H9 (cell line): ENCODE results near the gene XYLB. TPM values are rescaled to one million over a fixed set of nuclear protein-coding genes. Genes with fewer than 3 reads are reported as not detected.

Experiments used
- DNase-seq: peaks from one replicate; pipeline ENCODE4 v3.0.0-alpha.2; 2017
- H2AFZ ChIP-seq: one replicate; pipeline ENCODE4 v1.6.1; 2013; ENCODE audit warnings: mild to moderate bottlenecking, low read length, control low read depth, moderate library complexity
- H2AK5ac ChIP-seq: 2 replicates; pipeline ENCODE4 v1.6.1; 2013; ENCODE audit warnings: low read length, control low read depth, mixed read lengths; ENCODE audit not compliant: insufficient read length
- H2BK120ac ChIP-seq: one replicate; pipeline ENCODE4 v1.6.1; 2013; ENCODE audit warnings: low read depth, mild to moderate bottlenecking, low read length, control low read depth, inconsistent platforms; ENCODE audit not compliant: poor library complexity, severe bottlenecking
- H2BK12ac ChIP-seq: 2 replicates; pipeline ENCODE4 v1.6.1; 2013; ENCODE audit warnings: low read length, control low read depth, mixed read lengths, low read depth; ENCODE audit not compliant: insufficient read length
- H2BK15ac ChIP-seq: 2 replicates; pipeline ENCODE4 v1.6.1; 2013; ENCODE audit warnings: low read depth, low read length, control low read depth
- H2BK20ac ChIP-seq: one replicate; pipeline ENCODE4 v1.6.1; 2013; ENCODE audit warnings: low read depth, mild to moderate bottlenecking, low read length, control low read depth, inconsistent platforms; ENCODE audit not compliant: poor library complexity, severe bottlenecking
- H2BK5ac ChIP-seq: 2 replicates; pipeline ENCODE4 v1.6.1; 2013; ENCODE audit warnings: low read length, control low read depth, mixed read lengths; ENCODE audit not compliant: insufficient read length
- H3K14ac ChIP-seq: 2 replicates; pipeline ENCODE4 v1.6.1; 2013; ENCODE audit warnings: low read length, control low read depth; ENCODE audit not compliant: insufficient read depth
- H3K18ac ChIP-seq: 2 replicates; pipeline ENCODE4 v1.6.1; 2013; ENCODE audit warnings: low read depth, mild to moderate bottlenecking, mixed read lengths, low read length, control low read depth; ENCODE audit not compliant: insufficient read length
- H3K23ac ChIP-seq: 2 replicates; pipeline ENCODE4 v1.6.1; 2013; ENCODE audit warnings: low read length, control low read depth, mixed read lengths, low read depth; ENCODE audit not compliant: insufficient read length
- H3K23me2 ChIP-seq: 2 replicates; pipeline ENCODE4 v1.6.1; 2013; ENCODE audit warnings: low read depth, mild to moderate bottlenecking, mixed read lengths, low read length, control low read depth; ENCODE audit not compliant: insufficient read length, poor library complexity, severe bottlenecking
- H3K27ac ChIP-seq: 2 replicates; pipeline ENCODE4 v1.5.1; 2013; ENCODE audit warnings: low read length, control low read depth, mixed read lengths, low read depth; ENCODE audit not compliant: insufficient read length
- H3K27me3 ChIP-seq: 2 replicates; pipeline ENCODE4 v1.6.1; 2013; ENCODE audit warnings: low read length, control low read depth, inconsistent platforms; ENCODE audit not compliant: insufficient read depth
- H3K4ac ChIP-seq: 2 replicates; pipeline ENCODE4 v1.6.1; 2013; ENCODE audit warnings: low read depth, mild to moderate bottlenecking, control low read depth, inconsistent platforms, low read length, moderate library complexity
- H3K4me1 ChIP-seq: 2 replicates; pipeline ENCODE4 v1.6.1; 2013; ENCODE audit warnings: low read length, control low read depth, inconsistent platforms; ENCODE audit not compliant: insufficient read depth
- H3K4me2 ChIP-seq: 2 replicates; pipeline ENCODE4 v1.6.1; 2013; ENCODE audit warnings: low read length, control low read depth, mixed read lengths; ENCODE audit not compliant: insufficient read length, insufficient read depth
- H3K56ac ChIP-seq: 2 replicates; pipeline ENCODE4 v1.6.1; 2013; ENCODE audit warnings: low read depth, mild to moderate bottlenecking, mixed read lengths, low read length, control low read depth; ENCODE audit not compliant: insufficient read length
- H3K79me1 ChIP-seq: 2 replicates; pipeline ENCODE4 v1.6.1; 2013; ENCODE audit warnings: low read depth, mild to moderate bottlenecking, moderate library complexity, low read length, control low read depth, inconsistent platforms; ENCODE audit not compliant: insufficient read depth, poor library complexity, severe bottlenecking
- H3K79me2 ChIP-seq: 2 replicates; pipeline ENCODE4 v1.6.1; 2013; ENCODE audit warnings: low read length, control low read depth, inconsistent platforms; ENCODE audit not compliant: insufficient read depth
- H3K9ac ChIP-seq: 2 replicates; pipeline ENCODE4 v1.6.1; 2013; ENCODE audit warnings: low read length, control low read depth, mixed read lengths; ENCODE audit not compliant: insufficient read length; ENCODE audit errors: extremely low read depth
- H3K9me3 ChIP-seq: one replicate; pipeline ENCODE4 v1.6.1; 2013; ENCODE audit warnings: low read depth, low read length, inconsistent platforms; ENCODE audit not compliant: control insufficient read depth
- H3T11ph ChIP-seq: one replicate; pipeline ENCODE4 v1.6.1; 2013; ENCODE audit warnings: mild to moderate bottlenecking, low read length, control low read depth, inconsistent platforms
- H4K20me1 ChIP-seq: one replicate; pipeline ENCODE4 v1.6.1; 2013; ENCODE audit not compliant: control insufficient read depth, insufficient read length, insufficient read depth
- H4K5ac ChIP-seq: 2 replicates; pipeline ENCODE4 v1.6.1; 2013; ENCODE audit warnings: low read depth, mild to moderate bottlenecking, mixed read lengths, low read length, control low read depth; ENCODE audit not compliant: insufficient read length
- H4K8ac ChIP-seq: replicated peaks from 2 replicates; pipeline ENCODE4 v1.6.1; 2013; ENCODE audit warnings: low read length, control low read depth, mixed read lengths, low read depth; ENCODE audit not compliant: insufficient read length
- H4K91ac ChIP-seq: 2 replicates; pipeline ENCODE4 v1.6.1; 2013; ENCODE audit warnings: low read depth, mild to moderate bottlenecking, moderate library complexity, mixed read lengths, low read length, control low read depth; ENCODE audit not compliant: insufficient read length
- H3K27ac Mint-ChIP-seq, 3 experiments: 2 replicates in 2 of 3; 3 replicates in 1 of 3; pipeline ENCODE4 v1.8.0; 2020 to 2021; ENCODE audit warnings: mixed read lengths in 3 of 3, mild to moderate bottlenecking in 1 of 3, moderate library complexity in 1 of 3
- H3K27me3 Mint-ChIP-seq: 2 replicates; pipeline ENCODE4 v1.8.0; 2021; ENCODE audit warnings: low read depth, mild to moderate bottlenecking, moderate library complexity, mixed read lengths
- H3K36me3 Mint-ChIP-seq, 3 experiments: 2 replicates in 2 of 3; 3 replicates in 1 of 3; pipeline ENCODE4 v1.8.0; 2020 to 2021; ENCODE audit warnings: low read depth in 3 of 3, mixed read lengths in 3 of 3; ENCODE audit not compliant: insufficient read depth in 1 of 3
- H3K4me1 Mint-ChIP-seq, 2 experiments: 2 replicates each; pipeline ENCODE4 v1.8.0; 2020; ENCODE audit warnings: mixed read lengths in 2 of 2
- H3K4me3 Mint-ChIP-seq, 2 experiments: 2 replicates in 1 of 2; 3 replicates in 1 of 2; pipeline ENCODE4 v1.8.0; 2020 to 2021; ENCODE audit warnings: mild to moderate bottlenecking in 2 of 2, mixed read lengths in 2 of 2, moderate library complexity in 1 of 2
- H3K9me3 Mint-ChIP-seq, 2 experiments: 2 replicates in 1 of 2; 3 replicates in 1 of 2; pipeline ENCODE4 v1.8.0; 2020; ENCODE audit warnings: mild to moderate bottlenecking in 2 of 2, mixed read lengths in 2 of 2, moderate library complexity in 1 of 2
- CTCF ChIP-seq: fragments of 200-600 bp; sonication (generic); conservative IDR thresholded peaks from 3 replicates; pipeline ENCODE4 v1.8.0; 2021; ENCODE audit warnings: antibody characterized with exemption, mild to moderate bottlenecking
- WGBS: extraction: QIAGEN DNeasy Blood & Tissue Kit; methylation state at CpG from one replicate; pipeline ENCODE4 v1.1.7; 2013; ENCODE audit warnings: missing lambda C conversion rate, low lambda C conversion rate, mixed read lengths; ENCODE audit not compliant: insufficient read length; ENCODE audit errors: extremely low coverage; 5-methylcytosine and 5-hydroxymethylcytosine counted together
- total RNA-seq: library from RNA; stranded (reverse); gene quantifications from 2 replicates; pipeline ENCODE4 v1.2.1, GENCODE V29; 2021

Gene XYLB
- total RNA-seq, 1 experiment from 2014 or later = 2.6 TPM

- Histone ChIP-seq H4K5ac (no peak overlapping the region), H3K9ac (no peak overlapping the region), H3K14ac (no peak overlapping the region; the same call in 1 of the 2 replicates), H2AFZ (no peak overlapping the region), H3K56ac (no peak overlapping the region), H2AK5ac (no peak overlapping the region), H3K4me1 (no peaks in the 10 kb centered on the region), H3K4me2 (no peak overlapping the region), H2BK15ac (no peak overlapping the region), H3K27me3 (no peaks in the 10 kb centered on the region), H3K18ac (no peak overlapping the region), H3K27ac (no peak overlapping the region), H2BK20ac (no peak overlapping the region), H2BK120ac (no peak overlapping the region), H3K79me2 (no peaks in the 10 kb centered on the region), H2BK5ac (no peak overlapping the region), H4K20me1 (no peaks in the 10 kb centered on the region), H4K8ac (no peak overlapping the region), H3K23me2 (no peaks in the 10 kb centered on the region), H2BK12ac (no peak overlapping the region), H3T11ph (no peak overlapping the region), H3K4ac (no peak overlapping the region), H3K9me3 (no peaks in the 10 kb centered on the region), H4K91ac (no peak overlapping the region), H3K23ac (no peak overlapping the region), H3K79me1 (no peaks in the 10 kb centered on the region)
- Mint-ChIP-seq H3K4me1 (peaks cover 0 to 10% of the 10 kb centered on the region in 2 experiments; a peak in 3 of 4 replicates), H3K27ac (no peak overlapping the region), H3K36me3 (no peaks in the 10 kb centered on the region), H3K27me3 (peaks cover 3% of the 10 kb centered on the region), H3K4me3 (no peak overlapping the region), H3K9me3 (no peaks in the 10 kb centered on the region)
- no peak for DNase-seq
- no peak for TF ChIP-seq CTCF
- no CpG with 5 or more reads among the region's 5 CpGs for WGBS
Measured at GRCh38 chr3:38313263-38313662, 33.3 kb upstream of the XYLB start.
